Left ventricle myocardium superior (tissue), 1 donor: ENCODE data around the gene OR4C45. TPM values are rescaled to one million over a fixed set of nuclear protein-coding genes. Genes with fewer than 3 reads are reported as not detected.

ENCODE experiments used
- total RNA-seq: library from RNA; stranded (reverse); fragmentation: NEBNext Ultra II Directional; extraction: Animal tissue kit (Norgen Biotek cat#: 25700); gene quantifications from one replicate; pipeline ENCODE4 v1.2.1, GENCODE V29; 2021
- donor health status: DM: no; HTN: yes; CAD: no; lungs with severe emphysema.

OR4C45 gene
- total RNA-seq, 1 donor from 2014 or later: not detected

Other genes starting within 250 kb of the OR4C45 start
- gene OR4C13, start 80.5 kb upstream of the OR4C45 start, total RNA-seq: not detected
- not detected for gene OR4C12, start 50.3 kb upstream of the OR4C45 start, total RNA-seq